Natural killer cell (primary cell): Measurements from ENCODE around the gene CLEC16A. TPM values are rescaled to one million over a fixed set of nuclear protein-coding genes. Genes with fewer than 3 reads are reported as not detected.

Experiments
- ATAC-seq, 3 donors: fragments of 150-1000 bp in 2 of 3; fragments of 200-7000 bp in 1 of 3; cut with Tn5 transposase; 1 replicate in 1 of 3; 2 replicates in 2 of 3; pipeline ENCODE4 v1.10.0; 2021; ENCODE audit warnings: mild to moderate bottlenecking in 2 of 3, moderate library complexity in 2 of 3
- DNase-seq, 2 donors: peaks; one replicate each; pipeline versions ENCODE4 v3.0.0 to v3.0.0-alpha.2; 2013 to 2021; ENCODE audit warnings: mixed read lengths in 1 of 2
- H3K27ac ChIP-seq: one replicate; pipeline ENCODE4 v1.5.1; 2013; ENCODE audit warnings: mild to moderate bottlenecking, low read length
- H3K27me3 ChIP-seq: one replicate; pipeline ENCODE4 v1.6.1; 2013; ENCODE audit warnings: low read length; ENCODE audit not compliant: control insufficient read depth, insufficient read depth
- H3K36me3 ChIP-seq: one replicate; pipeline ENCODE4 v1.6.1; 2013; ENCODE audit warnings: low read length; ENCODE audit not compliant: control insufficient read depth, insufficient read depth
- H3K4me1 ChIP-seq: one replicate; pipeline ENCODE4 v1.6.1; 2013; ENCODE audit warnings: low read length; ENCODE audit not compliant: control insufficient read depth, insufficient read depth
- H3K4me3 ChIP-seq: one replicate; pipeline ENCODE4 v1.5.1; 2013; ENCODE audit warnings: low read length
- H3K9me3 ChIP-seq: one replicate; pipeline ENCODE4 v1.6.1; 2013; ENCODE audit warnings: low read length; ENCODE audit not compliant: control insufficient read depth, insufficient read depth
- H3K27ac Mint-ChIP-seq, 2 donors: one replicate each; pipeline ENCODE4 v1.8.0; 2022; ENCODE audit warnings: mild to moderate bottlenecking in 2 of 2, mixed read lengths in 2 of 2, moderate library complexity in 1 of 2
- H3K27me3 Mint-ChIP-seq, 2 donors: one replicate each; pipeline ENCODE4 v1.8.0; 2022; ENCODE audit warnings: low read depth in 2 of 2, mixed read lengths in 2 of 2
- H3K36me3 Mint-ChIP-seq: one replicate; pipeline ENCODE4 v1.8.0; 2022; ENCODE audit warnings: mixed read lengths
- H3K4me1 Mint-ChIP-seq, 2 donors: one replicate each; pipeline ENCODE4 v1.8.0; 2022; ENCODE audit warnings: mixed read lengths in 2 of 2
- H3K4me3 Mint-ChIP-seq: one replicate; pipeline ENCODE4 v1.8.0; 2022; ENCODE audit warnings: mild to moderate bottlenecking, moderate library complexity, mixed read lengths
- H3K9me3 Mint-ChIP-seq, 2 donors: one replicate each; pipeline ENCODE4 v1.8.0; 2022; ENCODE audit warnings: mixed read lengths in 2 of 2
- WGBS: methylation state at CpG from one replicate; pipeline ENCODE4 v1.1.7; 2013; ENCODE audit warnings: missing lambda C conversion rate; ENCODE audit not compliant: insufficient coverage; 5-methylcytosine and 5-hydroxymethylcytosine counted together
- intact Hi-C: fragments of 100-400 bp; cut with micrococcal nuclease; formaldehyde crosslinking; loops from one replicate; pipeline ENCODE4 v1.14.2; 2022
- total RNA-seq, 4 donors: library from RNA; stranded (reverse); fragments of 120-200 nt in 1 of 4; gene quantifications; one replicate each; pipeline versions ENCODE4 v1.2.3 to v1.2.4, GENCODE V29; 2013 to 2022
- TF ChIP-seq, protein P1 (sequence below): fragments of 200-600 bp; IDR thresholded peaks from one replicate; pipeline ENCODE4 v1.8.0; 2022; ENCODE audit warnings: antibody characterized with exemption

Gene CLEC16A
- total RNA-seq, 3 donors from 2014 or later (not counting 1 experiment from before 2014, with no cell fraction given) = 35.9 to 50.5 (median 37.4) TPM

DNA sequence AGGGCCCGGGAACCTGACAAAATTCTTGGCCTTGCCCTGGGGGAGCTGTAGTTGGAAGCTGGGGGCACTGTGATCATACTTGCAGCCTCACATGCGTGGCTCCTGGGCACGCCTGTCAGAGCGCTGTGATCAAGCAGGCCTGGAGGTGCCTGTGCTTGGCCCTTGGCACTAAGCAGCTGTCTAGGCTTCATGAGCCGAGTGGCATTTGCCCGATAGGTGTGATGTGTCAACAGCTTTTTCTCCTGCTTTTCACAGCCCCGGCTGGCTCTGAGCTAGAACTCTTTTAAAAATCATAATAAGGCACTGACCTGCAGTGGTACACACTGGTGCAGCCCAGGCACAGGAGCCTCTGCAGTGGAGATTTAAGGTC is 197.9 kb downstream of the CLEC16A start:
- 94% methylated on average over 7 of the region's 7 CpGs for WGBS
- Histone ChIP-seq H3K36me3 (no peaks in the 10 kb centered on the region), H3K4me3 (no peak overlapping the region), H3K9me3 (no peaks in the 10 kb centered on the region), H3K27ac (no peak overlapping the region), H3K27me3 (no peaks in the 10 kb centered on the region), H3K4me1 (peaks cover 51% of the 10 kb centered on the region)
- Mint-ChIP-seq H3K27ac (no peak overlapping the region), H3K27me3 (no peaks in the 10 kb centered on the region), H3K36me3 (no peaks in the 10 kb centered on the region), H3K9me3 (no peaks in the 10 kb centered on the region), H3K4me1 (peaks cover 30 to 41% of the 10 kb centered on the region in 2 donors), H3K4me3 (no peak overlapping the region)
- ATAC-seq = no peak
- no peak for DNase-seq
- TF ChIP-seq, protein P1, sequence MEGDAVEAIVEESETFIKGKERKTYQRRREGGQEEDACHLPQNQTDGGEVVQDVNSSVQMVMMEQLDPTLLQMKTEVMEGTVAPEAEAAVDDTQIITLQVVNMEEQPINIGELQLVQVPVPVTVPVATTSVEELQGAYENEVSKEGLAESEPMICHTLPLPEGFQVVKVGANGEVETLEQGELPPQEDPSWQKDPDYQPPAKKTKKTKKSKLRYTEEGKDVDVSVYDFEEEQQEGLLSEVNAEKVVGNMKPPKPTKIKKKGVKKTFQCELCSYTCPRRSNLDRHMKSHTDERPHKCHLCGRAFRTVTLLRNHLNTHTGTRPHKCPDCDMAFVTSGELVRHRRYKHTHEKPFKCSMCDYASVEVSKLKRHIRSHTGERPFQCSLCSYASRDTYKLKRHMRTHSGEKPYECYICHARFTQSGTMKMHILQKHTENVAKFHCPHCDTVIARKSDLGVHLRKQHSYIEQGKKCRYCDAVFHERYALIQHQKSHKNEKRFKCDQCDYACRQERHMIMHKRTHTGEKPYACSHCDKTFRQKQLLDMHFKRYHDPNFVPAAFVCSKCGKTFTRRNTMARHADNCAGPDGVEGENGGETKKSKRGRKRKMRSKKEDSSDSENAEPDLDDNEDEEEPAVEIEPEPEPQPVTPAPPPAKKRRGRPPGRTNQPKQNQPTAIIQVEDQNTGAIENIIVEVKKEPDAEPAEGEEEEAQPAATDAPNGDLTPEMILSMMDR = no peak
- intact Hi-C loops = no loop called here

DNA sequence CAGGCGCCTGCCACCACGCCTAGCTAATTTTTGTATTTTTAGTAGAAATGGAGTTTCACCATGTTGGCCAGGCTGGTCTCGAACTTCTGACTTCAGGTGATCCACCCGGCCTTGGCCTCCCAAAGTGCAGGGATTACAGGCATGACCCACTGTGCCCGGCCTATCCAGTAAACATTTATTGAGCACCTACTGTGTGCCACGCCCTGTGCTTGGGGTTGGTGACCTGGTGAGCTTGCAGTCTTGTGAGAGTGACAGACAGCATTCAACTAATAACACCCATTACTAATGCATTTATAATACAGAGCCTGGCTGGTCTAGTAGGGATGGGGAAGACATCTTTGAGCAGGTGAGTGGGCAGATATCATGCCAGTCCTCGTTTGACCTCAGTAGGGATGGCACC is 198.6 kb downstream of the CLEC16A start:
- Mint-ChIP-seq H3K27ac (peak overlapping the region in 1 of 2 donors; percentile 56), H3K4me1 (peaks cover 27 to 36% of the 10 kb centered on the region in 2 donors), H3K9me3 (no peaks in the 10 kb centered on the region), H3K27me3 (no peaks in the 10 kb centered on the region), H3K36me3 (no peaks in the 10 kb centered on the region), H3K4me3 (no peak overlapping the region)
- WGBS = 92% methylated on average over 5 of the region's 7 CpGs
- TF ChIP-seq, protein P1 = no peak
- no peak for DNase-seq
- Histone ChIP-seq H3K4me1 (peaks cover 51% of the 10 kb centered on the region), H3K4me3 (no peak overlapping the region), H3K27me3 (no peaks in the 10 kb centered on the region), H3K27ac (no peak overlapping the region), H3K9me3 (no peaks in the 10 kb centered on the region), H3K36me3 (no peaks in the 10 kb centered on the region)
- intact Hi-C loops = no loop called here
- ATAC-seq = no peak

DNA sequence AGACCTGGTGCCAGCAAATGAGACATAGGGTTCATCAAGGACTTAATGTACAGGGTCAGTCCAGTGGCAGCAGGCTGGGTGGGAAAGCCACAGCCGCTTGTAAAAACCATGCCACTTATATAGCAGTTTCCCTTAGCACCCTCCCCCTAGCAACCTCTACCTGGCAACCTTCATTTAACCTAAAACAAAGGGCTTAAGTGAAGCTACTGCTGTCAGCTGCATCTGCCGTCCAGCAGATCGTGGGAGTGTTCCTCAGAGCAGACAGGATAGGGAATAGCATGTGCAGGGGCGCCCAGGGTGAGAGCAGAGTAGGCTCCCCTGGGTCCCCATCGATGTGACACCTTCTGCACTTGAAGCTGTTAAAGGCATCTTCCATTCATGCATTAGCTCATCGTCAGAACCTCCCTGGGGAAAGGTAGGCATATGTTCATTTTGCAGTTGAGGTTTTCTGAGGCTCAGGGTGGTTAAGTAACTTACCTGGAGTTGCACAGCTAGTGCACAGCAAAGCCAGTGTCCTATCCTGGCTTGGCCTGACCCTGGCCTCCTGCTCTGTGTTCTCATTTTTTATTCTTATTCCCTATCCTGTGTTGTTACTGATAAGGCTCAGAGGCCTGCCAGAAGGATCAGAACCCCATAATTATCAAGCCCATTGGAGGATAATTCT is 199.1 kb downstream of the CLEC16A start:
- ATAC-seq = peak; percentile 36 to 86 (median 80)
- H3K27me3 Mint-ChIP-seq = no peaks in the 10 kb centered on the region

More for the DNA sequence above, 199.1 kb downstream of the CLEC16A start:
- H3K4me1 ChIP-seq = peaks cover 45% of the 10 kb centered on the region
- peaks cover 23 to 30% of the 10 kb centered on the region in 2 donors for H3K4me1 Mint-ChIP-seq
- H3K27ac Mint-ChIP-seq = peak overlapping the region in 1 of 2 donors; percentile 56
- no peaks in the 10 kb centered on the region for H3K9me3 ChIP-seq
- DNase-seq = no peak
- intact Hi-C loops = no loop called here
- H3K4me3 ChIP-seq = no peak overlapping the region
- H3K36me3 ChIP-seq = no peaks in the 10 kb centered on the region
- no peaks in the 10 kb centered on the region for H3K36me3 Mint-ChIP-seq
- TF ChIP-seq, protein P1 = no peak
- 58% methylated on average over 6 of the region's 6 CpGs for WGBS
- H3K4me3 Mint-ChIP-seq = no peak overlapping the region
- H3K27ac ChIP-seq = no peak overlapping the region
- no peaks in the 10 kb centered on the region for H3K9me3 Mint-ChIP-seq
- no peaks in the 10 kb centered on the region for H3K27me3 ChIP-seq
